ENCODE results near the gene WDHD1. TPM values are rescaled to one million over a fixed set of nuclear protein-coding genes. Genes with fewer than 3 reads are reported as not detected.
"Not testable (repeated sequence)": the region's sequence is repeated elsewhere in the genome, so short reads cannot be mapped to it uniquely, and the experiment has no call there.

The WDHD1 gene
- total RNA-seq, 1 donor from 2014 or later = 53.8 TPM

GRCh38 chr14:54908973-54909372 lies 117.9 kb downstream of the WDHD1 start:
- H3K9me3 Mint-ChIP-seq; H3K36me3 Mint-ChIP-seq (ENCODE audit: low read depth); DNase-seq (ENCODE audit: low spot score); H3K4me3 Mint-ChIP-seq; H3K27me3 Mint-ChIP-seq (ENCODE audit: insufficient read depth); H3K27ac Mint-ChIP-seq: not testable (repeated sequence)
- intact Hi-C loops (cut with micrococcal nuclease) = loop anchor here (10.0 kb wide), 1 partner anchor 466 kb away; no protein-coding TSS in a partner anchor
- H3K4me1 Mint-ChIP-seq (ENCODE audit: low read depth) = peaks cover 33% of the 10 kb centered on the region

GRCh38 chr14:54908190-54908589 lies 118.7 kb downstream of the WDHD1 start:
- peak; percentile 12 for DNase-seq (ENCODE audit: low spot score)
- H3K36me3 Mint-ChIP-seq (ENCODE audit: low read depth) = peaks cover 4% of the 10 kb centered on the region
- peak overlapping the region; percentile 67 for H3K27ac Mint-ChIP-seq
- H3K4me1 Mint-ChIP-seq (ENCODE audit: low read depth) = peaks cover 35% of the 10 kb centered on the region
- H3K9me3 Mint-ChIP-seq = peaks cover 3% of the 10 kb centered on the region
- no peaks in the 10 kb centered on the region for H3K27me3 Mint-ChIP-seq (ENCODE audit: insufficient read depth)
- H3K4me3 Mint-ChIP-seq = peak overlapping the region; percentile 69
- intact Hi-C loops (cut with micrococcal nuclease) = loop anchor here (10.0 kb wide), 1 partner anchor 467 kb away; no protein-coding TSS in a partner anchor

- no peak for DNase-seq (ENCODE audit: low spot score)
- Mint-ChIP-seq H3K27ac (peak overlapping the region; percentile 21), H3K4me1 (ENCODE audit: low read depth) (peaks cover 39% of the 10 kb centered on the region), H3K36me3 (ENCODE audit: low read depth) (peaks cover 4% of the 10 kb centered on the region), H3K4me3 (peak overlapping the region; percentile 39), H3K27me3 (ENCODE audit: insufficient read depth) (no peaks in the 10 kb centered on the region), H3K9me3 (peaks cover 3% of the 10 kb centered on the region)
- intact Hi-C loops (cut with micrococcal nuclease) = loop anchor here (10.0 kb wide), 1 partner anchor 469 kb away; no protein-coding TSS in a partner anchor
Observed at GRCh38 chr14:54906075-54906474, 120.8 kb downstream of the WDHD1 start.

GRCh38 chr14:54902521-54903420 lies 124.1 kb downstream of the WDHD1 start, which contains the start of gene GCH1:
Gene GCH1, minus strand, starts transcription at chr14:54902826. Its CDS starts 163 bp downstream, at chr14:54902663.
- peak; percentile 81 for DNase-seq (ENCODE audit: low spot score)
- H3K27ac Mint-ChIP-seq = peak within 1 kb of the TSS; percentile 85

GRCh38 chr14:54902143-54902520 lies 124.8 kb downstream of the WDHD1 start:
- H3K9me3 Mint-ChIP-seq = peaks cover 3% of the 10 kb centered on the region
- peaks cover 14% of the 10 kb centered on the region for H3K36me3 Mint-ChIP-seq (ENCODE audit: low read depth)
- intact Hi-C loops (cut with micrococcal nuclease) = loop anchor here (1.0 to 10.0 kb wide), 11 partner anchors 9 to 506 kb away; partner anchors contain the start of genes CGRRF1, CNIH1, GMFB and MAPK1IP1L
- H3K4me1 Mint-ChIP-seq (ENCODE audit: low read depth) = peaks cover 43% of the 10 kb centered on the region
- no peaks in the 10 kb centered on the region for H3K27me3 Mint-ChIP-seq (ENCODE audit: insufficient read depth)
- peak; percentile 77 for DNase-seq (ENCODE audit: low spot score)
- peak overlapping the region; percentile 84 for H3K27ac Mint-ChIP-seq
- peak overlapping the region; percentile 89 for H3K4me3 Mint-ChIP-seq

More at GRCh38 chr14:54902521-54903420, 124.1 kb downstream of the WDHD1 start, which contains the start of gene GCH1:
- Mint-ChIP-seq H3K4me1 (ENCODE audit: low read depth) (peaks cover 46% of the 10 kb centered on the region), H3K9me3 (peaks cover 3% of the 10 kb centered on the region), H3K36me3 (ENCODE audit: low read depth) (peaks cover 10% of the 10 kb centered on the region), H3K4me3 (peak within 1 kb of the TSS; percentile 89), H3K27me3 (ENCODE audit: insufficient read depth) (no peaks in the 10 kb centered on the region)
- intact Hi-C loops (cut with micrococcal nuclease) = loop anchor here (1.0 to 10.0 kb wide), 11 partner anchors 9 to 506 kb away; partner anchors contain the start of genes CGRRF1, CNIH1, GMFB and MAPK1IP1L

GRCh38 chr14:54901380-54902142 lies 125.3 kb downstream of the WDHD1 start:
- H3K4me3 Mint-ChIP-seq = peak overlapping the region; percentile 89
- intact Hi-C loops (cut with micrococcal nuclease) = loop anchor here (1.0 to 10.0 kb wide), 11 partner anchors 8 to 505 kb away; partner anchors contain the start of genes CGRRF1, CNIH1, GMFB and MAPK1IP1L

GRCh38 chr14:54899573-54899972 lies 127.3 kb downstream of the WDHD1 start:
- intact Hi-C loops (cut with micrococcal nuclease) = no loop called here
- Mint-ChIP-seq H3K9me3 (no peaks in the 10 kb centered on the region), H3K4me1 (ENCODE audit: low read depth) (peaks cover 36% of the 10 kb centered on the region), H3K27ac (no peak overlapping the region), H3K27me3 (ENCODE audit: insufficient read depth) (no peaks in the 10 kb centered on the region), H3K36me3 (ENCODE audit: low read depth) (peaks cover 15% of the 10 kb centered on the region), H3K4me3 (peak overlapping the region; percentile 5)
- no peak for DNase-seq (ENCODE audit: low spot score)

More at GRCh38 chr14:54901380-54902142, 125.3 kb downstream of the WDHD1 start:
- peaks cover 3% of the 10 kb centered on the region for H3K9me3 Mint-ChIP-seq
- peaks cover 38% of the 10 kb centered on the region for H3K4me1 Mint-ChIP-seq (ENCODE audit: low read depth)
- no peak for DNase-seq (ENCODE audit: low spot score)
- H3K36me3 Mint-ChIP-seq (ENCODE audit: low read depth) = peaks cover 14% of the 10 kb centered on the region
- H3K27ac Mint-ChIP-seq = peak overlapping the region; percentile 84
- H3K27me3 Mint-ChIP-seq (ENCODE audit: insufficient read depth) = no peaks in the 10 kb centered on the region

GRCh38 chr14:54897809-54898555 lies 128.9 kb downstream of the WDHD1 start:
- DNase-seq (ENCODE audit: low spot score); H3K27me3 Mint-ChIP-seq (ENCODE audit: insufficient read depth); H3K9me3 Mint-ChIP-seq; H3K27ac Mint-ChIP-seq; H3K4me3 Mint-ChIP-seq; intact Hi-C loops (cut with micrococcal nuclease): not testable (repeated sequence)
- H3K4me1 Mint-ChIP-seq (ENCODE audit: low read depth) = peaks cover 41% of the 10 kb centered on the region
- H3K36me3 Mint-ChIP-seq (ENCODE audit: low read depth) = peaks cover 18% of the 10 kb centered on the region

- peaks cover 26% of the 10 kb centered on the region for H3K36me3 Mint-ChIP-seq (ENCODE audit: low read depth)
- H3K27ac Mint-ChIP-seq = peak overlapping the region; percentile 14
- DNase-seq (ENCODE audit: low spot score) = no peak
- H3K9me3 Mint-ChIP-seq = no peaks in the 10 kb centered on the region
- intact Hi-C loops (cut with micrococcal nuclease) = no loop called here
- H3K4me3 Mint-ChIP-seq = no peak overlapping the region
- no peaks in the 10 kb centered on the region for H3K27me3 Mint-ChIP-seq (ENCODE audit: insufficient read depth)
- H3K4me1 Mint-ChIP-seq (ENCODE audit: low read depth) = peaks cover 45% of the 10 kb centered on the region
Observed at GRCh38 chr14:54895683-54896082, 131.2 kb downstream of the WDHD1 start.

GRCh38 chr14:54894995-54895394 lies 131.9 kb downstream of the WDHD1 start:
- no peak for DNase-seq (ENCODE audit: low spot score)
- Mint-ChIP-seq H3K4me3 (no peak overlapping the region), H3K27me3 (ENCODE audit: insufficient read depth) (no peaks in the 10 kb centered on the region), H3K9me3 (no peaks in the 10 kb centered on the region), H3K27ac (peak overlapping the region; percentile 54), H3K4me1 (ENCODE audit: low read depth) (peaks cover 45% of the 10 kb centered on the region), H3K36me3 (ENCODE audit: low read depth) (peaks cover 23% of the 10 kb centered on the region)
- intact Hi-C loops (cut with micrococcal nuclease) = no loop called here

- intact Hi-C loops (cut with micrococcal nuclease) = loop anchor here (1.0 kb wide), 3 partner anchors 9 to 329 kb away; partner anchors contain the start of gene GCH1
- Mint-ChIP-seq H3K27me3 (ENCODE audit: insufficient read depth) (no peaks in the 10 kb centered on the region), H3K36me3 (ENCODE audit: low read depth) (peaks cover 19% of the 10 kb centered on the region), H3K27ac (peak overlapping the region; percentile 36), H3K9me3 (no peaks in the 10 kb centered on the region), H3K4me1 (ENCODE audit: low read depth) (peaks cover 55% of the 10 kb centered on the region), H3K4me3 (no peak overlapping the region)
- no peak for DNase-seq (ENCODE audit: low spot score)
Observed at GRCh38 chr14:54893151-54893760, 133.6 kb downstream of the WDHD1 start.

Data from activated T-helper 1 cell treated with anti-CD3 and anti-CD28 coated beads, Interleukin-12 subunit alpha, Interleukin-12 subunit beta, Interleukin-2, Interleukin-4 antibody, amounts not matched to agents 30 ng/mL and 10 ng/mL and 1 ng/mL, durations not matched to agents 14 hours and 24 hours and 36 hours (primary cell).